GM12878 (cell line): Measurements from ENCODE around the gene EIF4E2. TPM values are rescaled to one million over a fixed set of nuclear protein-coding genes. Genes with fewer than 3 reads are reported as not detected.

Experiments
- ATAC-seq: fragments of 200-7000 bp; cut with Tn5 transposase; 3 replicates; pipeline ENCODE4 v1.9.1; 2020; ENCODE audit warnings: mild to moderate bottlenecking, moderate library complexity
- BruUV-seq: library from RNA; stranded (reverse); fragments of 400-500 nt; replicated peaks from 2 replicates; lab custom pipeline; 2021; lab: Mats Ljungman, UMichigan
- CTCF ChIA-PET: fragments of 300-600 bp; sonication (Branson Sonifier 250); formaldehyde crosslinking; extraction: SDS; loops from one replicate; lab custom pipeline; 2021; ENCODE audit warnings: inconsistent platforms; lab: Yijun Ruan, JAX
- POLR2A ChIA-PET: fragments of 350-600 bp; formaldehyde crosslinking; extraction: SDS; loops from one replicate; lab custom pipeline; 2021; ENCODE audit warnings: inconsistent platforms; lab: Charles Lee
- RAD21 ChIA-PET: fragments of 300-600 bp; sonication (Branson Sonifier 250); formaldehyde crosslinking; loops from one replicate; lab custom pipeline; 2023; ENCODE audit warnings: antibody characterized with exemption; ENCODE audit not compliant: unreplicated experiment; lab: Charles Lee
- SMC1A ChIA-PET: fragments of 300-600 bp; sonication (Branson Sonifier 250); formaldehyde crosslinking; loops from one replicate; lab custom pipeline; 2023; ENCODE audit not compliant: unreplicated experiment, uncharacterized antibody; lab: Charles Lee
- DNase-seq: peaks from one replicate; pipeline ENCODE4 v3.0.0-alpha.2; 2011; ENCODE audit warnings: low read depth, low spot score
- FAIRE-seq: peaks from 3 replicates; lab custom pipeline; 2011; peaks lifted over from hg19 to GRCh38; lab: Jason Lieb, UNC
- H2AFZ ChIP-seq: 2 replicates; pipeline ENCODE4 v1.6.0; 2011; ENCODE audit warnings: low read depth, low read length, control low read depth; ENCODE audit not compliant: control insufficient read depth
- H3K27ac ChIP-seq: 2 replicates; pipeline ENCODE4 v1.5.1; 2011; ENCODE audit warnings: control low read depth; ENCODE audit not compliant: control insufficient read depth, insufficient read depth
- H3K27me3 ChIP-seq, 2 experiments: replicated peaks in 1 of 2; 2 replicates each; pipeline versions ENCODE4 v1.6.0 to v1.6.1; 2011; ENCODE audit warnings: low read length in 1 of 2; ENCODE audit not compliant: control insufficient read depth in 2 of 2, insufficient read depth in 2 of 2
- H3K36me3 ChIP-seq, 2 experiments: 2 replicates each; pipeline ENCODE4 v1.5.1; 2011; ENCODE audit warnings: low read length in 1 of 2; ENCODE audit not compliant: control insufficient read depth in 2 of 2, insufficient read depth in 2 of 2
- H3K4me1 ChIP-seq: 2 replicates; pipeline ENCODE4 v1.6.1; 2011; ENCODE audit warnings: mild to moderate bottlenecking, low read length, moderate library complexity, mixed read lengths; ENCODE audit not compliant: control insufficient read depth, insufficient read depth
- H3K4me2 ChIP-seq: 2 replicates; pipeline ENCODE4 v1.6.0; 2011; ENCODE audit warnings: control low read depth; ENCODE audit not compliant: control insufficient read depth, insufficient read depth
- H3K4me3 ChIP-seq: fragments of 200-600 bp; sonication (generic); 2 replicates; pipeline ENCODE4 v1.5.1; 2016
- H3K79me2 ChIP-seq: 2 replicates; pipeline ENCODE4 v1.6.0; 2011; ENCODE audit warnings: low read length; ENCODE audit not compliant: control insufficient read depth, insufficient read depth
- H3K9ac ChIP-seq: 2 replicates; pipeline ENCODE4 v1.8.0; 2011; ENCODE audit warnings: low read length, control low read depth, mixed read lengths; ENCODE audit not compliant: control insufficient read depth, insufficient read depth
- H3K9me3 ChIP-seq: replicated peaks from 3 replicates; pipeline ENCODE4 v1.5.1; 2011; ENCODE audit warnings: mild to moderate bottlenecking, low read length; ENCODE audit not compliant: control insufficient read depth, insufficient read depth
- H4K20me1 ChIP-seq: 2 replicates; pipeline ENCODE4 v1.6.0; 2011; ENCODE audit not compliant: control insufficient read depth, insufficient read depth
- ATF7 ChIP-seq: fragments of 450-650 bp; IDR thresholded peaks from 2 replicates; pipeline ENCODE4 v1.6.1; 2016; ENCODE audit warnings: low read depth, mild to moderate bottlenecking
- BCLAF1 ChIP-seq: fragments of 450-650 bp; IDR thresholded peaks from 2 replicates; pipeline ENCODE4 v1.6.1; 2017; ENCODE audit warnings: antibody characterized with exemption, mild to moderate bottlenecking, moderate library complexity
- JUNB ChIP-seq: IDR thresholded peaks from 2 replicates; pipeline ENCODE4 v1.6.1; 2016; ENCODE audit warnings: antibody characterized with exemption, mild to moderate bottlenecking
- NFYB ChIP-seq: IDR thresholded peaks from 2 replicates; pipeline ENCODE4 v1.6.1; 2011; ENCODE audit warnings: low read depth, mild to moderate bottlenecking, low read length, improper control_type of control experiment, moderate library complexity; ENCODE audit not compliant: insufficient read depth
- NR2F1 ChIP-seq: fragments of 450-650 bp; conservative IDR thresholded peaks from 2 replicates; pipeline ENCODE4 v1.6.1; 2017; ENCODE audit warnings: mild to moderate bottlenecking
- RCOR1 ChIP-seq: conservative IDR thresholded peaks from 2 replicates; pipeline ENCODE4 v1.6.1; 2012; ENCODE audit warnings: low read depth, low read length, improper control_type of control experiment
- REST ChIP-seq: IDR thresholded peaks from 2 replicates; pipeline ENCODE4 v1.6.1; 2012; ENCODE audit warnings: mild to moderate bottlenecking, low read depth, low read length
- SPI1 ChIP-seq: IDR thresholded peaks from 2 replicates; pipeline ENCODE4 v1.6.1; 2011; ENCODE audit warnings: low read depth, mild to moderate bottlenecking, low read length, moderate library complexity, borderline replicate concordance; ENCODE audit not compliant: insufficient read depth
- TCF12 ChIP-seq: IDR thresholded peaks from 2 replicates; pipeline ENCODE4 v1.6.1; 2011; ENCODE audit warnings: low read depth, mild to moderate bottlenecking, low read length
- whole genome bisulfite sequencing: methylation state at CpG from one replicate; pipeline ENCODE4 v1.1.6; 2016; ENCODE audit warnings: low lambda C conversion rate; ENCODE audit not compliant: insufficient replicate concordance, insufficient coverage; ENCODE audit errors: missing lambda C conversion rate; 5-methylcytosine and 5-hydroxymethylcytosine counted together
- in situ Hi-C: fragments of 300-500 bp; cut with MboI; formaldehyde crosslinking; loops from 9 replicates; pipeline ENCODE4 v1.14.3; 2018; ENCODE audit warnings: mixed read lengths
- intact Hi-C: fragments of 100-400 bp; cut with micrococcal nuclease; formaldehyde crosslinking; loops from one replicate; pipeline ENCODE4 v1.14.2; 2022; ENCODE audit not compliant: unreplicated experiment
- polyA plus RNA-seq, 11 experiments: library from polyadenylated mRNA; depleted of rRNA in 4 of 11; unstranded in 6 of 11; stranded (reverse) in 5 of 11; fragments of >200 nt; fragmentation: Nextera tagmentation in 4 of 11; fragmentation: Illumina TruSeq in 1 of 11; extraction: Ambion mirVana in 4 of 11; extraction: Trizol in 1 of 11; gene quantifications; 1 replicate in 1 of 11; 2 replicates in 10 of 11; pipeline versions ENCODE4 v1.2.1 to v1.2.3, GENCODE V29; 2011 to 2016; ENCODE audit warnings: inconsistent platforms in 2 of 11, missing spikeins in 2 of 11, low read depth in 1 of 11
- total RNA-seq, 4 experiments: library from RNA; depleted of rRNA in 3 of 4; stranded (reverse); fragments of >200 nt in 3 of 4; fragmentation: Illumina TruSeq in 1 of 4; extraction: Trizol in 1 of 4; gene quantifications; 2 replicates each; pipeline versions ENCODE4 v1.2.1 to v1.2.3, GENCODE V29; 2013 to 2021
- TF ChIP-seq, protein P1 (sequence below): fragments of 450-650 bp; IDR thresholded peaks from 2 replicates; pipeline ENCODE4 v1.6.1; 2017; ENCODE audit warnings: low read depth, mild to moderate bottlenecking, moderate library complexity
- TF ChIP-seq, protein P2 (sequence below): fragments of 450-650 bp; IDR thresholded peaks from 2 replicates; pipeline ENCODE4 v1.6.1; 2017; ENCODE audit warnings: mild to moderate bottlenecking, moderate library complexity

EIF4E2 gene
- total and polyA plus RNA-seq, 10 of the 15 experiments (the other 5 are each of a cell fraction or from before 2014, with no cell fraction given): 56.1 to 158 (median 110) TPM

GRCh38 chr2:232505856-232506255 lies 44.6 kb upstream of the EIF4E2 start (continued):
- TF ChIP-seq, protein P1, sequence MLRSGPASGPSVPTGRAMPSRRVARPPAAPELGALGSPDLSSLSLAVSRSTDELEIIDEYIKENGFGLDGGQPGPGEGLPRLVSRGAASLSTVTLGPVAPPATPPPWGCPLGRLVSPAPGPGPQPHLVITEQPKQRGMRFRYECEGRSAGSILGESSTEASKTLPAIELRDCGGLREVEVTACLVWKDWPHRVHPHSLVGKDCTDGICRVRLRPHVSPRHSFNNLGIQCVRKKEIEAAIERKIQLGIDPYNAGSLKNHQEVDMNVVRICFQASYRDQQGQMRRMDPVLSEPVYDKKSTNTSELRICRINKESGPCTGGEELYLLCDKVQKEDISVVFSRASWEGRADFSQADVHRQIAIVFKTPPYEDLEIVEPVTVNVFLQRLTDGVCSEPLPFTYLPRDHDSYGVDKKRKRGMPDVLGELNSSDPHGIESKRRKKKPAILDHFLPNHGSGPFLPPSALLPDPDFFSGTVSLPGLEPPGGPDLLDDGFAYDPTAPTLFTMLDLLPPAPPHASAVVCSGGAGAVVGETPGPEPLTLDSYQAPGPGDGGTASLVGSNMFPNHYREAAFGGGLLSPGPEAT: no peak
- TF ChIP-seq JUNB (no peak), BCLAF1 (no peak), ATF7 (no peak), RCOR1 (no peak), SPI1 (no peak)

GRCh38 chr2:232506709-232507108 lies 43.8 kb upstream of the EIF4E2 start:
- no TSS peak for BruUV-seq
- no peak overlapping the region for H3K4me3 ChIP-seq
- WGBS: 21% methylated on average over 4 of the region's 4 CpGs
- TF ChIP-seq, protein P2, sequence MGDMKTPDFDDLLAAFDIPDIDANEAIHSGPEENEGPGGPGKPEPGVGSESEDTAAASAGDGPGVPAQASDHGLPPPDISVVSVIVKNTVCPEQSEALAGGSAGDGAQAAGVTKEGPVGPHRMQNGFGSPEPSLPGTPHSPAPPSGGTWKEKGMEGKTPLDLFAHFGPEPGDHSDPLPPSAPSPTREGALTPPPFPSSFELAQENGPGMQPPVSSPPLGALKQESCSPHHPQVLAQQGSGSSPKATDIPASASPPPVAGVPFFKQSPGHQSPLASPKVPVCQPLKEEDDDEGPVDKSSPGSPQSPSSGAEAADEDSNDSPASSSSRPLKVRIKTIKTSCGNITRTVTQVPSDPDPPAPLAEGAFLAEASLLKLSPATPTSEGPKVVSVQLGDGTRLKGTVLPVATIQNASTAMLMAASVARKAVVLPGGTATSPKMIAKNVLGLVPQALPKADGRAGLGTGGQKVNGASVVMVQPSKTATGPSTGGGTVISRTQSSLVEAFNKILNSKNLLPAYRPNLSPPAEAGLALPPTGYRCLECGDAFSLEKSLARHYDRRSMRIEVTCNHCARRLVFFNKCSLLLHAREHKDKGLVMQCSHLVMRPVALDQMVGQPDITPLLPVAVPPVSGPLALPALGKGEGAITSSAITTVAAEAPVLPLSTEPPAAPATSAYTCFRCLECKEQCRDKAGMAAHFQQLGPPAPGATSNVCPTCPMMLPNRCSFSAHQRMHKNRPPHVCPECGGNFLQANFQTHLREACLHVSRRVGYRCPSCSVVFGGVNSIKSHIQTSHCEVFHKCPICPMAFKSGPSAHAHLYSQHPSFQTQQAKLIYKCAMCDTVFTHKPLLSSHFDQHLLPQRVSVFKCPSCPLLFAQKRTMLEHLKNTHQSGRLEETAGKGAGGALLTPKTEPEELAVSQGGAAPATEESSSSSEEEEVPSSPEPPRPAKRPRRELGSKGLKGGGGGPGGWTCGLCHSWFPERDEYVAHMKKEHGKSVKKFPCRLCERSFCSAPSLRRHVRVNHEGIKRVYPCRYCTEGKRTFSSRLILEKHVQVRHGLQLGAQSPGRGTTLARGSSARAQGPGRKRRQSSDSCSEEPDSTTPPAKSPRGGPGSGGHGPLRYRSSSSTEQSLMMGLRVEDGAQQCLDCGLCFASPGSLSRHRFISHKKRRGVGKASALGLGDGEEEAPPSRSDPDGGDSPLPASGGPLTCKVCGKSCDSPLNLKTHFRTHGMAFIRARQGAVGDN: no peak
- TF ChIP-seq NR2F1: no peak
- no peak for TF ChIP-seq NFYB
- TF ChIP-seq REST: no peak
- no peak for TF ChIP-seq TCF12

More at GRCh38 chr2:232506709-232507108, 43.8 kb upstream of the EIF4E2 start:
- in situ Hi-C loops: no loop called here
- no peaks in the 10 kb centered on the region for H3K79me2 ChIP-seq
- H2AFZ ChIP-seq: no peak overlapping the region
- SMC1A ChIA-PET: interaction anchor here (0.5 kb wide), 1 partner anchor 76 kb away, joined by 4 read pairs; no protein-coding TSS in a partner anchor
- H3K9ac ChIP-seq: no peak overlapping the region
- peaks cover 5 to 9% of the 10 kb centered on the region in 2 experiments for H3K27me3 ChIP-seq
- RAD21 ChIA-PET: no interaction called here
- H3K36me3 ChIP-seq: no peaks in the 10 kb centered on the region
- POLR2A ChIA-PET: no interaction called here
- DNase-seq (no peak), ATAC-seq (no peak), FAIRE-seq (no peak)
- H3K4me2 ChIP-seq: no peak overlapping the region
- H3K27ac ChIP-seq: no peak overlapping the region
- intact Hi-C loops: no loop called here
- no peaks in the 10 kb centered on the region for H3K9me3 ChIP-seq
- CTCF ChIA-PET: no interaction called here
- H3K4me1 ChIP-seq: no peaks in the 10 kb centered on the region
- no peaks in the 10 kb centered on the region for H4K20me1 ChIP-seq
